PC-9 (cell line): ENCODE data around the gene MNT. TPM values are rescaled to one million over a fixed set of nuclear protein-coding genes. Genes with fewer than 3 reads are reported as not detected.

Experiments
- BruUV-seq: library from RNA; stranded (reverse); fragments of 400-500 nt; replicated peaks from 2 replicates; lab custom pipeline; 2021; lab: Mats Ljungman, UMichigan
- CTCF ChIA-PET: fragments of 300-600 bp; sonication (Branson Sonifier 250); formaldehyde crosslinking; loops from one replicate; lab custom pipeline; 2022; ENCODE audit warnings: antibody characterized with exemption; lab: Charles Lee
- POLR2A ChIA-PET: fragments of 300-600 bp; sonication (Branson Sonifier 250); formaldehyde crosslinking; loops from one replicate; lab custom pipeline; 2022; ENCODE audit warnings: antibody characterized with exemption; ENCODE audit not compliant: unreplicated experiment; lab: Charles Lee
- DNase-seq, 2 experiments: peaks; one replicate each; pipeline versions ENCODE4 v3.0.0 to v3.0.0-alpha.2; 2015 to 2022; ENCODE audit warnings: mixed read lengths in 1 of 2
- H2AFZ ChIP-seq: fragments of 200-600 bp; sonication (generic); 2 replicates; pipeline ENCODE4 v1.8.1; 2017; ENCODE audit warnings: antibody characterized with exemption
- H3F3A ChIP-seq: fragments of 200-600 bp; sonication (generic); 2 replicates; pipeline ENCODE4 v1.8.1; 2017; ENCODE audit warnings: antibody characterized with exemption, mild to moderate bottlenecking, low read depth; ENCODE audit not compliant: insufficient read depth
- H3K27ac ChIP-seq: fragments of 200-600 bp; sonication (generic); 2 replicates; pipeline ENCODE4 v1.6.1; 2016; ENCODE audit warnings: mixed run types
- H3K27me3 ChIP-seq: fragments of 200-600 bp; sonication (generic); 2 replicates; pipeline ENCODE4 v1.6.1; 2016; ENCODE audit warnings: low read depth, mixed run types; ENCODE audit not compliant: insufficient read depth
- H3K36me3 ChIP-seq: fragments of 200-600 bp; sonication (generic); 2 replicates; pipeline ENCODE4 v1.6.1; 2016; ENCODE audit warnings: low read depth, mixed run types
- H3K4me1 ChIP-seq: fragments of 200-600 bp; sonication (generic); replicated peaks from 2 replicates; pipeline ENCODE4 v1.6.1; 2016; ENCODE audit warnings: mixed run types; ENCODE audit not compliant: insufficient read depth
- H3K4me2 ChIP-seq: fragments of 200-600 bp; sonication (generic); 2 replicates; pipeline ENCODE4 v1.6.1; 2017; ENCODE audit warnings: mixed run types
- H3K4me3 ChIP-seq: fragments of 200-600 bp; sonication (generic); 2 replicates; pipeline ENCODE4 v1.6.1; 2016; ENCODE audit warnings: mixed run types
- H3K79me2 ChIP-seq: fragments of 200-600 bp; sonication (generic); 2 replicates; pipeline ENCODE4 v1.6.1; 2017; ENCODE audit warnings: low read depth, mixed run types
- H3K9me2 ChIP-seq: fragments of 200-600 bp; sonication (generic); 2 replicates; pipeline ENCODE4 v1.8.1; 2017; ENCODE audit warnings: mild to moderate bottlenecking; ENCODE audit not compliant: insufficient read depth
- H3K9me3 ChIP-seq: fragments of 200-600 bp; sonication (generic); 2 replicates; pipeline ENCODE4 v1.8.1; 2016; ENCODE audit warnings: low read depth; ENCODE audit not compliant: insufficient read depth
- H4K20me1 ChIP-seq: fragments of 200-600 bp; sonication (generic); 2 replicates; pipeline ENCODE4 v1.8.1; 2017; ENCODE audit not compliant: insufficient read depth
- CTCF ChIP-seq: fragments of 200-600 bp; sonication (generic); conservative IDR thresholded peaks from 2 replicates; pipeline ENCODE4 v1.6.1; 2017; ENCODE audit warnings: mixed run types, antibody characterized with exemption, mild to moderate bottlenecking, moderate library complexity
- EZH2 ChIP-seq: fragments of 200-600 bp; sonication (generic); IDR thresholded peaks from 2 replicates; pipeline ENCODE4 v1.8.0; 2017; ENCODE audit warnings: antibody characterized with exemption, low read depth
- intact Hi-C: fragments of 100-400 bp; cut with micrococcal nuclease; formaldehyde crosslinking; loops from one replicate; pipeline ENCODE4 v1.10.0; 2022; ENCODE audit not compliant: unreplicated experiment
- total RNA-seq: library from RNA; stranded (reverse); gene quantifications from 2 replicates; pipeline ENCODE4 v1.2.3, GENCODE V29; 2021

The MNT gene
- total RNA-seq, 1 experiment from 2014 or later: 60.7 TPM

- Histone ChIP-seq H3K27ac (no peak overlapping the region), H3K36me3 (no peaks in the 10 kb centered on the region), H3K4me2 (no peak overlapping the region), H3K4me3 (no peak overlapping the region), H3F3A (no peaks in the 10 kb centered on the region), H2AFZ (no peak overlapping the region), H3K27me3 (no peaks in the 10 kb centered on the region), H4K20me1 (no peaks in the 10 kb centered on the region), H3K9me3 (no peaks in the 10 kb centered on the region), H3K79me2 (no peaks in the 10 kb centered on the region), H3K4me1 (no peaks in the 10 kb centered on the region), H3K9me2 (no peaks in the 10 kb centered on the region)
- BruUV-seq: no TSS peak
- ChIA-PET POLR2A (no interaction called here), CTCF (no interaction called here)
- intact Hi-C loops: no loop called here
- DNase-seq: no peak
- no peak for TF ChIP-seq CTCF
- no peak for TF ChIP-seq EZH2
Measured at GRCh38 chr17:2372180-2372579, 28.7 kb downstream of the MNT start.

- H3K9me2 ChIP-seq: no peaks in the 10 kb centered on the region
- intact Hi-C loops: no loop called here
- DNase-seq: no peak
- no peak overlapping the region for H3K4me3 ChIP-seq
- no TSS peak for BruUV-seq
- H3K79me2 ChIP-seq: no peaks in the 10 kb centered on the region
- no peaks in the 10 kb centered on the region for H3K36me3 ChIP-seq
- no peaks in the 10 kb centered on the region for H4K20me1 ChIP-seq
- ChIA-PET POLR2A (no interaction called here), CTCF (no interaction called here)
- H2AFZ ChIP-seq: no peak overlapping the region
- H3K4me1 ChIP-seq: no peaks in the 10 kb centered on the region
- no peaks in the 10 kb centered on the region for H3K9me3 ChIP-seq
- TF ChIP-seq EZH2: no peak
- TF ChIP-seq CTCF: no peak
- H3K4me2 ChIP-seq: no peak overlapping the region
- no peak overlapping the region for H3K27ac ChIP-seq
- no peaks in the 10 kb centered on the region for H3F3A ChIP-seq
- H3K27me3 ChIP-seq: no peaks in the 10 kb centered on the region
Measured at GRCh38 chr17:2371183-2372130, 29.4 kb downstream of the MNT start.

GRCh38 chr17:2370211-2370589 is 30.7 kb downstream of the MNT start:
- no peak for DNase-seq
- no peaks in the 10 kb centered on the region for H3K79me2 ChIP-seq
- TF ChIP-seq CTCF (no peak), EZH2 (no peak)
- no peak overlapping the region for H3K4me3 ChIP-seq
- H3K9me3 ChIP-seq: no peaks in the 10 kb centered on the region
- BruUV-seq: no TSS peak
- H3K4me1 ChIP-seq: no peaks in the 10 kb centered on the region
- ChIA-PET POLR2A (no interaction called here), CTCF (no interaction called here)
- H3K27ac ChIP-seq: no peak overlapping the region
- no peaks in the 10 kb centered on the region for H3K27me3 ChIP-seq
- no peaks in the 10 kb centered on the region for H3K9me2 ChIP-seq
- no peak overlapping the region for H3K4me2 ChIP-seq
- no peaks in the 10 kb centered on the region for H3F3A ChIP-seq
- H3K36me3 ChIP-seq: no peaks in the 10 kb centered on the region
- no peak overlapping the region for H2AFZ ChIP-seq
- no peaks in the 10 kb centered on the region for H4K20me1 ChIP-seq
- intact Hi-C loops: no loop called here
